GM19468 (cell line): ENCODE measurements around the gene GPD2.

ENCODE experiments used
- ATAC-seq: cut with Tn5 transposase; IDR thresholded peaks from one replicate; pipeline ENCODE4 v1.9.1; 2021; ENCODE audit warnings: mild to moderate bottlenecking, moderate library complexity, moderate number of reproducible peaks; ENCODE audit not compliant: unreplicated experiment; ENCODE audit errors: extremely low read depth

Gene GPD2

GRCh38 chr2:156435718-156436496, at the start of gene GPD2:
Gene GPD2, plus strand, starts transcription at chr2:156436379. Its CDS starts 39,727 bp downstream, at chr2:156476106.
- peak; percentile 28 for ATAC-seq

- ATAC-seq: no peak
These were observed 42.0 kb upstream of the GPD2 start for GRCh38 chr2:156394033-156394741.

- peak; percentile 35 for ATAC-seq
These were observed 40.1 kb upstream of the GPD2 start for GRCh38 chr2:156396126-156396525.

GRCh38 chr2:156397229-156397628, 39.0 kb upstream of the GPD2 start:
- ATAC-seq: no peak

- ATAC-seq: no peak
These were observed 38.0 kb upstream of the GPD2 start for GRCh38 chr2:156398176-156398575.

GRCh38 chr2:156399224-156399949, 36.8 kb upstream of the GPD2 start:
- ATAC-seq: no peak

GRCh38 chr2:156399950-156400705, 36.1 kb upstream of the GPD2 start:
- peak; percentile 7 for ATAC-seq

- peak; percentile 31 for ATAC-seq
These were observed 35.2 kb upstream of the GPD2 start for GRCh38 chr2:156400706-156401678.

- no peak for ATAC-seq
These were observed 34.3 kb upstream of the GPD2 start for GRCh38 chr2:156401861-156402260.

- ATAC-seq: no peak
These were observed 30.6 kb upstream of the GPD2 start for GRCh38 chr2:156405586-156405985.

GRCh38 chr2:156411835-156412234, 24.3 kb upstream of the GPD2 start:
- ATAC-seq: no peak

- no peak for ATAC-seq
These were observed 14.3 kb upstream of the GPD2 start for GRCh38 chr2:156421851-156422250.

GRCh38 chr2:156423674-156424282, 12.4 kb upstream of the GPD2 start:
- no peak for ATAC-seq

- ATAC-seq: no peak
These were observed 9.1 kb upstream of the GPD2 start for GRCh38 chr2:156427074-156427473.

GRCh38 chr2:156429211-156429610, 7.0 kb upstream of the GPD2 start:
- ATAC-seq: no peak

- ATAC-seq: no peak
These were observed 5.8 kb upstream of the GPD2 start for GRCh38 chr2:156430236-156430979.

GRCh38 chr2:156430980-156431358, 5.2 kb upstream of the GPD2 start:
- peak; percentile 75 for ATAC-seq
